A673 (cell line): ENCODE results near the gene PPM1E. TPM values are rescaled to one million over a fixed set of nuclear protein-coding genes. Genes with fewer than 3 reads are reported as not detected.

Experiments used
- BruUV-seq: library from RNA; stranded (reverse); fragments of 400-500 nt; replicated peaks from 2 replicates; lab custom pipeline; 2021; lab: Mats Ljungman, UMichigan
- CTCF ChIA-PET: fragments of 300-600 bp; sonication (Branson Sonifier 250); formaldehyde crosslinking; loops from one replicate; lab custom pipeline; 2022; ENCODE audit warnings: antibody characterized with exemption; lab: Charles Lee
- POLR2A ChIA-PET: fragments of 300-600 bp; sonication (Branson Sonifier 250); formaldehyde crosslinking; loops from one replicate; lab custom pipeline; 2022; ENCODE audit warnings: antibody characterized with exemption; ENCODE audit not compliant: low non-redundant PET; lab: Charles Lee
- DNase-seq: peaks from one replicate; pipeline ENCODE4 v3.0.0-alpha.2; 2015; ENCODE audit warnings: low spot score
- H3K27ac ChIP-seq: fragments of 200-600 bp; sonication (generic); 2 replicates; pipeline ENCODE4 v1.5.1; 2016; ENCODE audit warnings: mixed run types, low read depth, mild to moderate bottlenecking, mixed read lengths, antibody characterized with exemption, low read length; ENCODE audit not compliant: poor library complexity, severe bottlenecking
- H3K27me3 ChIP-seq: fragments of 200-600 bp; sonication (generic); replicated peaks from 2 replicates; pipeline ENCODE4 v1.6.1; 2017; ENCODE audit warnings: mixed run types, low read depth, mild to moderate bottlenecking, mixed read lengths, antibody characterized with exemption, low read length; ENCODE audit not compliant: insufficient read depth, poor library complexity
- H3K36me3 ChIP-seq: fragments of 200-600 bp; sonication (generic); 2 replicates; pipeline ENCODE4 v1.6.1; 2016; ENCODE audit warnings: mixed run types, mild to moderate bottlenecking, mixed read lengths, antibody characterized with exemption, low read length; ENCODE audit not compliant: insufficient read depth, poor library complexity, severe bottlenecking
- H3K4me1 ChIP-seq: fragments of 200-600 bp; sonication (generic); 2 replicates; pipeline ENCODE4 v1.6.1; 2017; ENCODE audit warnings: mixed run types, mild to moderate bottlenecking, mixed read lengths, antibody characterized with exemption, low read length; ENCODE audit not compliant: insufficient read depth, poor library complexity, severe bottlenecking
- H3K4me3 ChIP-seq: fragments of 200-600 bp; sonication (generic); 2 replicates; pipeline ENCODE4 v1.5.1; 2016; ENCODE audit warnings: low read depth, mixed run types, mild to moderate bottlenecking, mixed read lengths, low read length; ENCODE audit not compliant: poor library complexity, severe bottlenecking
- H3K9me3 ChIP-seq: fragments of 200-600 bp; sonication (generic); 2 replicates; pipeline ENCODE4 v1.6.1; 2016; ENCODE audit warnings: mixed run types, low read depth, mild to moderate bottlenecking, mixed read lengths, antibody characterized with exemption, low read length; ENCODE audit not compliant: poor library complexity, severe bottlenecking
- CTCF ChIP-seq: fragments of 300-800, 200-600 bp; sonication (generic); conservative IDR thresholded peaks from 2 replicates; pipeline ENCODE4 v1.5.1; 2017; ENCODE audit warnings: low read depth, mild to moderate bottlenecking, antibody characterized with exemption, low read length, moderate library complexity, mixed read lengths
- EZH2 ChIP-seq: fragments of 200-600 bp; sonication (generic); IDR thresholded peaks from 2 replicates; pipeline ENCODE4 v1.6.1; 2017; ENCODE audit warnings: borderline replicate concordance, low read depth, mild to moderate bottlenecking, mixed read lengths, antibody characterized with exemption, low read length; ENCODE audit not compliant: poor library complexity, severe bottlenecking
- intact Hi-C: fragments of 100-400 bp; cut with micrococcal nuclease; formaldehyde crosslinking; loops from one replicate; pipeline ENCODE4 v1.10.0; 2022; ENCODE audit not compliant: unreplicated experiment
- total RNA-seq: library from RNA; stranded (reverse); gene quantifications from 2 replicates; pipeline ENCODE4 v1.2.3, GENCODE V29; 2021

PPM1E gene
- total RNA-seq, 1 experiment from 2014 or later: 6.0 TPM

GRCh38 chr17:58985367-58985766, 229.7 kb downstream of the PPM1E start:
- DNase-seq: no peak
- H3K36me3 ChIP-seq: no peaks in the 10 kb centered on the region
- TF ChIP-seq CTCF (no peak), EZH2 (no peak)
- BruUV-seq: no TSS peak
- intact Hi-C loops: no loop called here
- H3K27ac ChIP-seq: no peak overlapping the region
- CTCF ChIA-PET: no interaction called here
- POLR2A ChIA-PET: no interaction called here
- no peak overlapping the region for H3K4me3 ChIP-seq
- no peaks in the 10 kb centered on the region for H3K9me3 ChIP-seq
- H3K27me3 ChIP-seq: no peaks in the 10 kb centered on the region
- H3K4me1 ChIP-seq: no peaks in the 10 kb centered on the region

GRCh38 chr17:58985971-58986370, 230.3 kb downstream of the PPM1E start:
- no peak overlapping the region for H3K27ac ChIP-seq
- ChIA-PET POLR2A (no interaction called here), CTCF (no interaction called here)
- H3K36me3 ChIP-seq: no peaks in the 10 kb centered on the region
- TF ChIP-seq CTCF (no peak), EZH2 (no peak)
- BruUV-seq: no TSS peak
- intact Hi-C loops: no loop called here
- no peaks in the 10 kb centered on the region for H3K4me1 ChIP-seq
- no peak for DNase-seq
- no peaks in the 10 kb centered on the region for H3K27me3 ChIP-seq
- H3K4me3 ChIP-seq: no peak overlapping the region
- no peaks in the 10 kb centered on the region for H3K9me3 ChIP-seq

GRCh38 chr17:58989629-58990028, 234.0 kb downstream of the PPM1E start:
- BruUV-seq: no TSS peak
- Histone ChIP-seq H3K4me3 (no peak overlapping the region), H3K4me1 (peaks cover 9% of the 10 kb centered on the region), H3K27ac (no peak overlapping the region), H3K27me3 (no peaks in the 10 kb centered on the region), H3K9me3 (no peaks in the 10 kb centered on the region), H3K36me3 (no peaks in the 10 kb centered on the region)
- POLR2A ChIA-PET: no interaction called here
- no peak for DNase-seq
- intact Hi-C loops: no loop called here
- TF ChIP-seq CTCF (no peak), EZH2 (no peak)
- CTCF ChIA-PET: no interaction called here
